ENCODE results near the gene MEMO1. TPM values are rescaled to one million over a fixed set of nuclear protein-coding genes. Genes with fewer than 3 reads are reported as not detected.

Gene MEMO1
- total RNA-seq, 2 donors from 2014 or later, result 20.9 to 26.1 TPM

DNA sequence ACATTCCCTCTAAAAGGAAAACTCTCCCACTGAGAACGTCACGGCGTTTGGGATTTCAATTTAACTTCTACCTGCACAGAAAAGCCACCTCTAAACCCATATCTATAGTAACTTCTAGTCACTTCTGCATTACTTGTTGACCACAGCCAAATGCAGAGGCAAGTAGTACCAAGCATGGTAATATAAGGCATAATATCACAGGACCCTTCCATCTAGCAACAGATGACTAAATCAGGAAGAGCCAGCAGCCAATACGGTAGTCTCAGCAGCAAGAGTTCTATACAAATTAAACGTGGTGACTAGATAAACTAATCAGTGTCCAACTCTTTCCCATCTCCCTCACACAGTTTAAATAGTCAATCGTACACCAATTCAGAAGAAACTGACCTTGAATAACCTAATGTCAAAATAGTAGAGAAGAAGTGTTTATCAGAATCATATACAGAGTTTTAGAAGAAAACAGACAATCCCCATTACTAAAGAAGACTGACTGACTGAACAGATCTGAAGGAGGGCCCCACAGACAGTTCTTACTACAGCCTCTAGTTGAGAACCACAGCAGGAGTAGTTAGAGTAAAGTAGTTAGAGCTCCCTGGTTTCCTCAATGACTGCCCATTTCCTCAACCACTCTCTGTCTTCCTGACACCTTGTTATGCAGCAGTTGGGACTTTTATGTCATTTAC lies 30.0 kb downstream of the MEMO1 start:
- Histone ChIP-seq H3K27me3 (no peaks in the 10 kb centered on the region), H3K36me3 (no peaks in the 10 kb centered on the region), H3K27ac (peak overlapping the region in 1 of 2 donors; percentile 19), H3K9me3 (no peaks in the 10 kb centered on the region), H3K4me3 (no peak overlapping the region), H3K4me1 (peaks cover 0 to 8% of the 10 kb centered on the region in 2 donors)
- DNase-seq (ENCODE audit: low spot score), result no peak
- TF ChIP-seq, protein P1, sequence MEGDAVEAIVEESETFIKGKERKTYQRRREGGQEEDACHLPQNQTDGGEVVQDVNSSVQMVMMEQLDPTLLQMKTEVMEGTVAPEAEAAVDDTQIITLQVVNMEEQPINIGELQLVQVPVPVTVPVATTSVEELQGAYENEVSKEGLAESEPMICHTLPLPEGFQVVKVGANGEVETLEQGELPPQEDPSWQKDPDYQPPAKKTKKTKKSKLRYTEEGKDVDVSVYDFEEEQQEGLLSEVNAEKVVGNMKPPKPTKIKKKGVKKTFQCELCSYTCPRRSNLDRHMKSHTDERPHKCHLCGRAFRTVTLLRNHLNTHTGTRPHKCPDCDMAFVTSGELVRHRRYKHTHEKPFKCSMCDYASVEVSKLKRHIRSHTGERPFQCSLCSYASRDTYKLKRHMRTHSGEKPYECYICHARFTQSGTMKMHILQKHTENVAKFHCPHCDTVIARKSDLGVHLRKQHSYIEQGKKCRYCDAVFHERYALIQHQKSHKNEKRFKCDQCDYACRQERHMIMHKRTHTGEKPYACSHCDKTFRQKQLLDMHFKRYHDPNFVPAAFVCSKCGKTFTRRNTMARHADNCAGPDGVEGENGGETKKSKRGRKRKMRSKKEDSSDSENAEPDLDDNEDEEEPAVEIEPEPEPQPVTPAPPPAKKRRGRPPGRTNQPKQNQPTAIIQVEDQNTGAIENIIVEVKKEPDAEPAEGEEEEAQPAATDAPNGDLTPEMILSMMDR (IDR thresholded peaks at IDR 0.05), result no peak

DNA sequence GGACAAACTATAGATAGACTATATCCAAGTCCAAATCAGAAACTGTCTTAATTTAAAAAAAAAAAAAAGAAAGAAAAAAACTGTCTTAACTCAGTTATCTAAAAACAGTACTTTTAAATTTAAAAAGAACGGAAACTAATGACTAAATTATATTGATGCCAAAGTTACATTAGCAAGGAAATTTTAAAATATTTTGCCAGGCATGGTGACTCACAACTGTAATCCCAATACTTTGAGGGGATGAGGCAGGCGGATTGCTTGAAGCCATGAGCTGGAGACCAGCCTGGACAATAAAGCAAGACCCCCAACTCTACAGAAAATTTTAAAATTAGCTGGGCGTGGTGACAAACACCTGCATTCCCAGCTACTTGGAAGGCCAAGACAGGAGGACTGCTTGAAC lies 30.9 kb downstream of the MEMO1 start:
- Histone ChIP-seq H3K4me3 (no peak overlapping the region), H3K27me3 (no peaks in the 10 kb centered on the region), H3K4me1 (peaks cover 0 to 8% of the 10 kb centered on the region in 2 donors), H3K36me3 (no peaks in the 10 kb centered on the region), H3K9me3 (no peaks in the 10 kb centered on the region), H3K27ac (no peak overlapping the region)
- DNase-seq (ENCODE audit: low spot score), result no peak
- TF ChIP-seq, protein P1 (IDR thresholded peaks at IDR 0.05), result no peak

DNA sequence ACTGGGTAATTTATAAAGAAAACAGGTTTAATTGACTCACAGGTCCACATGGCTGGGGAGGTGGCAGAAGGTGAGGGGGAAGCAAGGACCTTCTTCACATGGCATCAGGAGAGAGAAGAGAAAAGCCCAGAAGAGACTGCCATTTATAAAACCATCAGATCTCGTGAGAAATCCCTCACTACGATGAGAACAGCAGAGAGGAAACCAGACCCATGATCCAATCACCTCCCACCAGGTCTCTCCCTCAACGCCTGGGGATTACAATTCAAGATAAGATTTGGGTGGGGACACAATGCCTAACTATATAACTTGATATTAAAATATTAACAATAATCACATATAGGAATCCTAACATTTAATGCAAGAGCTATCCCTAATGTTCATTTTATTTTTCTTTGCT lies 31.8 kb downstream of the MEMO1 start:
- H3K4me3 ChIP-seq, result no peak overlapping the region
- no peaks in the 10 kb centered on the region for H3K27me3 ChIP-seq
- H3K36me3 ChIP-seq, result no peaks in the 10 kb centered on the region
- H3K4me1 ChIP-seq, result peaks cover 0 to 8% of the 10 kb centered on the region in 2 donors
- H3K27ac ChIP-seq, result no peak overlapping the region
- TF ChIP-seq, protein P1 (IDR thresholded peaks at IDR 0.05), result no peak
- H3K9me3 ChIP-seq, result no peaks in the 10 kb centered on the region
- no peak for DNase-seq (ENCODE audit: low spot score)

DNA sequence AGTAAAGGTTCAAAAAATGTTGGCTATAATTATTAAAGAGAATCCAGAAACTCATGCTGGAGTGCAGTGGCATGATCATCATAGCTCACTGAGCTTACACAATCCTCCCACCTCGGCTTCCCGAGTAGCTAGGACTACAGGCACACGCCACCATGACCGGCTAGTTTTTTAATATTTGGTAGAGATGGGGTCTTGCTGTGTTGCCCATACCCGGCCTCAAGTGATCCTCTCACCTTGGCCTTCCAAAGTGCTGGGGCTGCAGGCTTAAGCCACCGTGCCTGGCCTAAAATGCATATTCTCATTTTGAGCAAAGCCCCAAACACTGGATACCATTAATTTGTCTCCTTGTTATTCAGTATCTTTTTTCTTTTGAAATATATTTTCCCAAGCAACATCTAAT lies 32.4 kb downstream of the MEMO1 start:
- Histone ChIP-seq H3K4me3 (no peak overlapping the region), H3K27me3 (no peaks in the 10 kb centered on the region), H3K36me3 (no peaks in the 10 kb centered on the region), H3K9me3 (no peaks in the 10 kb centered on the region), H3K27ac (no peak overlapping the region), H3K4me1 (peaks cover 0 to 8% of the 10 kb centered on the region in 2 donors)
- no peak for DNase-seq (ENCODE audit: low spot score)
- TF ChIP-seq, protein P1 (IDR thresholded peaks at IDR 0.05), result no peak

DNA sequence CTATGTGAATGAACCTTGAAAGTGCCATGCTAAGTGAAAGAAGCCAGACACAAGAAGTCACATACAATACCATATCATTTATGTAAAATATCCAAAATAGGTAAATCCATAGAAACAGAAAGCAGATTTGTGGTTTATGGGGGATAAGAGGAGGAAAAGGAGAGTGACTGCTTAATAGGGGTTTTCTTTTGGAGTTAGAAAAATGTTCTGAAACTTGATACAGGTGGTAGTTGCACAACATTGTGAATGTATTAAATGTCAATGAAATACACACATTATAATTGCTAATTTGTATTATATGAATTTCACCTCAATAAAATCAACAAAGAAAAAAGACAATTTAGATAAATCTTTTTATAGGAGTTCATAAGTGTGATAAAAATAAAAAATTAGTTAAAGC lies 37.1 kb downstream of the MEMO1 start:
- Histone ChIP-seq H3K9me3 (no peaks in the 10 kb centered on the region), H3K27me3 (no peaks in the 10 kb centered on the region), H3K4me1 (no peaks in the 10 kb centered on the region), H3K36me3 (no peaks in the 10 kb centered on the region), H3K4me3 (no peak overlapping the region), H3K27ac (no peak overlapping the region)
- no peak for DNase-seq (ENCODE audit: low spot score)
- TF ChIP-seq, protein P1 (IDR thresholded peaks at IDR 0.05), result no peak

DNA sequence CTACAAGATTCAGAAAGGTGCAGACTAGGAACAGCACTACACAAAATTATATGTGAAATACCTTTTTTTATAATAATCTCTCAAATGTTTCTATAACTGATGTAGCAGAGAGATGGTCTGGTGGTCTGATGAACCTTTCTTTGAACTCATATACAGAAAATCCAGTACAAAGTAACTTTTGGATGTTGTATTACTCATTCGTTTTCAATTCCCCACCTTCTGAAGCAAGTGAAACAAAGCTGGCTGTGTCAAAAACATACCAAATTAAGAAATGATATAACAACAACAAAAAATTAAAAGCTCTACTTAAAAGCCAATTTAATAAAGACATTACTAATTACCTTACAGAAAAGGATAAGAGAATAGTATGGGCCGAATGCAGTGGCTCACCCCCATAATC lies 38.7 kb downstream of the MEMO1 start:
- TF ChIP-seq, protein P1 (IDR thresholded peaks at IDR 0.05), result no peak
- DNase-seq (ENCODE audit: low spot score), result no peak
- H3K27ac ChIP-seq, result no peak overlapping the region
- H3K36me3 ChIP-seq, result no peaks in the 10 kb centered on the region
- no peak overlapping the region for H3K4me3 ChIP-seq
- no peaks in the 10 kb centered on the region for H3K27me3 ChIP-seq
- no peaks in the 10 kb centered on the region for H3K9me3 ChIP-seq
- no peaks in the 10 kb centered on the region for H3K4me1 ChIP-seq
